ENCODE results near the gene SLC17A2.

DNA sequence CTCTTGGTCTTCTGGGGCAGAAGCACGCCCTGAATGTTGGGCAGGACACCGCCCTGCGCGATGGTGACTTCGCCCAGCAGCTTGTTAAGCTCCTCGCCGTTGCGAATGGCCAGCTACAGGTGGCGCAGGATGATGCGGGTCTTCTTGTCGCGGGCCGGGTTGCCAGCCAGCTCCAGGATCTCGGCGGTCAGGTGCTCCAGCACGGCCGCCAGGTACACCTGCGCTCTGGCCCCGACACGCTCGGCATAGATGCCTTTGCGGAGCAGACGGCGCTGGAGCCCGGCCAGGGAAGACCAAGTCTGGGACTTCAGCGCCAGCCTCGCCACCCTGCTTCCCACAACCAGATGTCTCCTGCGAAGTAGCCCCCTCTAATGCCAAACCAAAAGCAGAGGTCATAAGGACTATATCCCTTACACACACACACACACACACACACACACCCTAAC lies 48.4 kb downstream of the SLC17A2 start:
- TF ChIP-seq ZNF274 (IDR thresholded peaks at IDR 0.05; ENCODE audit: low read length) (no peak), ZNF274 (tag by site-specific recombination; IDR thresholded peaks at IDR 0.05; ENCODE audit: borderline replicate concordance) (no peak), KLF8 (tag by site-specific recombination; IDR thresholded peaks at IDR 0.05) (no peak), ZNF660 (tag by site-specific recombination; IDR thresholded peaks at IDR 0.05) (no peak), ZNF354C (tag by site-specific recombination; IDR thresholded peaks at IDR 0.05; ENCODE audit: borderline replicate concordance, low read depth) (no peak), ZNF670 (tag by site-specific recombination; IDR thresholded peaks at IDR 0.05; ENCODE audit: low read depth) (no peak), YY1 (tag by site-specific recombination; IDR thresholded peaks at IDR 0.05) (no peak), ZNF560 (tag by site-specific recombination; IDR thresholded peaks at IDR 0.05; ENCODE audit: borderline replicate concordance) (no peak), ZNF426 (tag by site-specific recombination; IDR thresholded peaks at IDR 0.05) (no peak)
- TF ChIP-seq, protein P1, sequence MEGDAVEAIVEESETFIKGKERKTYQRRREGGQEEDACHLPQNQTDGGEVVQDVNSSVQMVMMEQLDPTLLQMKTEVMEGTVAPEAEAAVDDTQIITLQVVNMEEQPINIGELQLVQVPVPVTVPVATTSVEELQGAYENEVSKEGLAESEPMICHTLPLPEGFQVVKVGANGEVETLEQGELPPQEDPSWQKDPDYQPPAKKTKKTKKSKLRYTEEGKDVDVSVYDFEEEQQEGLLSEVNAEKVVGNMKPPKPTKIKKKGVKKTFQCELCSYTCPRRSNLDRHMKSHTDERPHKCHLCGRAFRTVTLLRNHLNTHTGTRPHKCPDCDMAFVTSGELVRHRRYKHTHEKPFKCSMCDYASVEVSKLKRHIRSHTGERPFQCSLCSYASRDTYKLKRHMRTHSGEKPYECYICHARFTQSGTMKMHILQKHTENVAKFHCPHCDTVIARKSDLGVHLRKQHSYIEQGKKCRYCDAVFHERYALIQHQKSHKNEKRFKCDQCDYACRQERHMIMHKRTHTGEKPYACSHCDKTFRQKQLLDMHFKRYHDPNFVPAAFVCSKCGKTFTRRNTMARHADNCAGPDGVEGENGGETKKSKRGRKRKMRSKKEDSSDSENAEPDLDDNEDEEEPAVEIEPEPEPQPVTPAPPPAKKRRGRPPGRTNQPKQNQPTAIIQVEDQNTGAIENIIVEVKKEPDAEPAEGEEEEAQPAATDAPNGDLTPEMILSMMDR (tag by site-specific recombination; IDR thresholded peaks at IDR 0.05), result no peak
- TF ChIP-seq, protein P2, sequence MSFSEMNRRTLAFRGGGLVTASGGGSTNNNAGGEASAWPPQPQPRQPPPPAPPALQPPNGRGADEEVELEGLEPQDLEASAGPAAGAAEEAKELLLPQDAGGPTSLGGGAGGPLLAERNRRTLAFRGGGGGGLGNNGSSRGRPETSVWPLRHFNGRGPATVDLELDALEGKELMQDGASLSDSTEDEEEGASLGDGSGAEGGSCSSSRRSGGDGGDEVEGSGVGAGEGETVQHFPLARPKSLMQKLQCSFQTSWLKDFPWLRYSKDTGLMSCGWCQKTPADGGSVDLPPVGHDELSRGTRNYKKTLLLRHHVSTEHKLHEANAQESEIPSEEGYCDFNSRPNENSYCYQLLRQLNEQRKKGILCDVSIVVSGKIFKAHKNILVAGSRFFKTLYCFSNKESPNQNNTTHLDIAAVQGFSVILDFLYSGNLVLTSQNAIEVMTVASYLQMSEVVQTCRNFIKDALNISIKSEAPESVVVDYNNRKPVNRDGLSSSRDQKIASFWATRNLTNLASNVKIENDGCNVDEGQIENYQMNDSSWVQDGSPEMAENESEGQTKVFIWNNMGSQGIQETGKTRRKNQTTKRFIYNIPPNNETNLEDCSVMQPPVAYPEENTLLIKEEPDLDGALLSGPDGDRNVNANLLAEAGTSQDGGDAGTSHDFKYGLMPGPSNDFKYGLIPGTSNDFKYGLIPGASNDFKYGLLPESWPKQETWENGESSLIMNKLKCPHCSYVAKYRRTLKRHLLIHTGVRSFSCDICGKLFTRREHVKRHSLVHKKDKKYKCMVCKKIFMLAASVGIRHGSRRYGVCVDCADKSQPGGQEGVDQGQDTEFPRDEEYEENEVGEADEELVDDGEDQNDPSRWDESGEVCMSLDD (tag by site-specific recombination; IDR thresholded peaks at IDR 0.05), result no peak
